ENCODE measurements around the gene ABRACL. TPM values are rescaled to one million over a fixed set of nuclear protein-coding genes. Genes with fewer than 3 reads are reported as not detected.

The ABRACL gene
- total RNA-seq, 2 donors from 2014 or later, result 46.0 to 64.4 TPM

DNA sequence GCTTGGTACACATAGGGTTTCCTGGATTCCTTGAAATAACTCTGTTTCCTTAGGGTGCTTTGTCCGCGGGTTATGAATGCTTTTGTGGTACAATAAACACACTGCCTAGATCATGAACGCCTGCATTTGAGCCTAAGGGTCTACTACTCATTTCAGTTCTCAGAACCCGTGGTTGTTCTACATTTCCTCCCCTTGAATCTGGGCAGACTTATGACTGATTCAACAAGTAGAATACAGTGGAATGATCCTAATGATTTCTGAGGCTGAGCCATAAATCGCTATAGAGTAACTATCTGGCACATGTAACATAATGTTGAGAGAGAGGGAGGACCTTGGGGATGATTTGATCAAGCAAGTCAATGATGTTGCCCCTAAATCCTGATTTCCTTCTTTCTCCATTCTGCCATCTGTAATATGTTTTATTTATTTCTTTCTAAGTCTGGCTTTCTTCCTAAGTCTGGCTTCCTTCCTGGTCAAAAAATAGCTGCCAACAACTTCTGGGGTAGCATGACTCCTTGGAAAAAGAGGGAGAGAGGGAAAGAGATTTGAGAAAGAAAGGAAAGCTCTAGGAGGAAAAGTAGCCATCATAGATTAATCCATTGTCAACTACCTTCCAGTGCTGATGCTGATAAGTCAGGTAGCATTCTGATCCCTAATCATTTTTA, 23.0 kb downstream of the ABRACL start:
- Mint-ChIP-seq H3K36me3 (ENCODE audit: low read depth) (no peaks in the 10 kb centered on the region), H3K27me3 (no peaks in the 10 kb centered on the region), H3K4me1 (no peaks in the 10 kb centered on the region), H3K27ac (no peak overlapping the region), H3K4me3 (no peak overlapping the region)
- H3K9me3 ChIP-seq (ENCODE audit: control insufficient read depth, low read length, poor library complexity, severe bottlenecking), result no peaks in the 10 kb centered on the region
- no peak for DNase-seq
- ATAC-seq, result no peak

DNA sequence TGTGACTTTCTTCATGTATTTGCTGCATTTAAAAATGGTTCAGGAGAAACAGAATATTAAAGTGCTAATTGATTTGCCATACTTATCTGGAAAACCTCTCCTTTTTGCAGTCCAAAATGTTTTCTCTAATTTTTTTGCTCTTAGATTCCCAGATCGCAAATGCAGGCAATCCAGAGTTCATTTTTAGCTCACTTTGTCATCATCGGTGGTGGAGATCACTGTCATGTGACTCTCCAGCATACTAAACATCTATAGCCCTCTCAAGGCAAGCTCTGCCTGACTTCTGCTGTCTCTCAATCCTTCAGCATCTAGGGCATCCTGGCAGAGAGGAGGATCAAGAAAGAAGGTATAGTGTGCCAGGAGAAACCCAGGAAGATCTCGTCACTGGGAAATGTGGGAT, 24.8 kb downstream of the ABRACL start:
- no peak overlapping the region for H3K27ac Mint-ChIP-seq
- no peaks in the 10 kb centered on the region for H3K9me3 ChIP-seq (ENCODE audit: control insufficient read depth, low read length, poor library complexity, severe bottlenecking)
- DNase-seq (no peak), ATAC-seq (no peak)
- H3K36me3 Mint-ChIP-seq (ENCODE audit: low read depth), result no peaks in the 10 kb centered on the region
- no peak overlapping the region for H3K4me3 Mint-ChIP-seq
- H3K27me3 Mint-ChIP-seq, result no peaks in the 10 kb centered on the region
- no peaks in the 10 kb centered on the region for H3K4me1 Mint-ChIP-seq

DNA sequence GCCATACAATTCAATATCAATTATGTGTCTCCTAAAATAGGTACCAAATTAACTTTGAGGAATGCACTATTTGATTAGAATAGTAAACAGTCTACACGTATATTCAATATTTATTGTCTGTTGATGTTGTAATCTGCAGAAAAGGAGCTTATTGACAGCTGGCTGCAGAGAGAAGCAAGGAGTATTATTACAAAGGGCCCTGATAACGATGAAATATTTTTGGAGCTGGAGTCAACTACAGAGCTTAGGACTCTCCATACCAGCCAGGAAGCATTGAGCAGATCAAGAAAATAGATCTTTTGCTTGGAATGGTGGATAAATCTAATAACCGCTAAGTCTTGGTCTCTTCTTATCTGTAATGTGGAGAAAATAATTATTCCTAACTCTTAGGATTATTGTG, 25.5 kb downstream of the ABRACL start:
- no peak for DNase-seq
- Mint-ChIP-seq H3K36me3 (ENCODE audit: low read depth) (no peaks in the 10 kb centered on the region), H3K4me3 (no peak overlapping the region), H3K27ac (no peak overlapping the region), H3K27me3 (no peaks in the 10 kb centered on the region), H3K4me1 (no peaks in the 10 kb centered on the region)
- H3K9me3 ChIP-seq (ENCODE audit: control insufficient read depth, low read length, poor library complexity, severe bottlenecking), result no peaks in the 10 kb centered on the region
- ATAC-seq, result no peak

GRCh38 chr6:139055709-139056108, 27.2 kb downstream of the ABRACL start:
- Mint-ChIP-seq H3K36me3 (ENCODE audit: low read depth) (no peaks in the 10 kb centered on the region), H3K4me3 (no peak overlapping the region), H3K27ac (no peak overlapping the region), H3K4me1 (peaks cover 4% of the 10 kb centered on the region), H3K27me3 (peaks cover 9% of the 10 kb centered on the region)
- ATAC-seq (no peak), DNase-seq (no peak)
- no peaks in the 10 kb centered on the region for H3K9me3 ChIP-seq (ENCODE audit: control insufficient read depth, low read length, poor library complexity, severe bottlenecking)

GRCh38 chr6:139058029-139058428, 29.5 kb downstream of the ABRACL start:
- Mint-ChIP-seq H3K4me1 (peaks cover 4% of the 10 kb centered on the region), H3K36me3 (ENCODE audit: low read depth) (no peaks in the 10 kb centered on the region), H3K4me3 (no peak overlapping the region), H3K27me3 (peaks cover 9% of the 10 kb centered on the region), H3K27ac (no peak overlapping the region)
- no peaks in the 10 kb centered on the region for H3K9me3 ChIP-seq (ENCODE audit: control insufficient read depth, low read length, poor library complexity, severe bottlenecking)
- DNase-seq (no peak), ATAC-seq (no peak)

- H3K27ac Mint-ChIP-seq, result no peak overlapping the region
- H3K9me3 ChIP-seq (ENCODE audit: control insufficient read depth, low read length, poor library complexity, severe bottlenecking), result no peaks in the 10 kb centered on the region
- no peak for DNase-seq
- H3K27me3 Mint-ChIP-seq, result peaks cover 9% of the 10 kb centered on the region
- no peaks in the 10 kb centered on the region for H3K36me3 Mint-ChIP-seq (ENCODE audit: low read depth)
- H3K4me3 Mint-ChIP-seq, result no peak overlapping the region
- H3K4me1 Mint-ChIP-seq, result peaks cover 4% of the 10 kb centered on the region
- ATAC-seq, result no peak
Observed at GRCh38 chr6:139060332-139060731, 31.8 kb downstream of the ABRACL start.

GRCh38 chr6:139062932-139063646, 34.5 kb downstream of the ABRACL start:
- no peak overlapping the region for H3K4me3 Mint-ChIP-seq
- DNase-seq (no peak), ATAC-seq (no peak)
- H3K27me3 Mint-ChIP-seq, result peaks cover 9% of the 10 kb centered on the region
- no peak overlapping the region for H3K27ac Mint-ChIP-seq
- no peaks in the 10 kb centered on the region for H3K9me3 ChIP-seq (ENCODE audit: control insufficient read depth, low read length, poor library complexity, severe bottlenecking)
- no peaks in the 10 kb centered on the region for H3K36me3 Mint-ChIP-seq (ENCODE audit: low read depth)
- H3K4me1 Mint-ChIP-seq, result peaks cover 11% of the 10 kb centered on the region

- DNase-seq (no peak), ATAC-seq (no peak)
- Mint-ChIP-seq H3K4me1 (peaks cover 11% of the 10 kb centered on the region), H3K4me3 (no peak overlapping the region), H3K27ac (no peak overlapping the region), H3K27me3 (peaks cover 4% of the 10 kb centered on the region), H3K36me3 (ENCODE audit: low read depth) (no peaks in the 10 kb centered on the region)
- H3K9me3 ChIP-seq (ENCODE audit: control insufficient read depth, low read length, poor library complexity, severe bottlenecking), result no peaks in the 10 kb centered on the region
Observed at GRCh38 chr6:139064981-139065665, 36.6 kb downstream of the ABRACL start.

DNA sequence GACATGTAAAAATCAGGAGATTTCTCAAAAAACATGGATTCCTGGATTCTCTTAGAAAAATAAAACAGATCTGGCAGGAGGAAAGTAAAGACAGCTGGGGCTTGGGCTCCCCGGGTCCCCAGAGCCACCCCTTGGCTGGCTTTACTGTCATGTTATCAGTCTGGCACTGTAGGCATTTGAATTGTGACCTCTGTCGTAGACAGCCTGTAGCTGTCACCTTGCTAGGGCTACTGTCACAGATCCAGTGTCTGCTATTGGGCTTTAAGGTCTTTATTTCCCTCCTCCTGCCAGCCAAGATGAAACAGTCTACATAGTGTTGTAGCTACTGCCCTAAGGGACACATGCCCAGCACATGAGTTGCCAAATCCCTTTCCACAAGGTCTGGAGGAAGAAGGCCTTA, 37.5 kb downstream of the ABRACL start:
- Mint-ChIP-seq H3K4me3 (no peak overlapping the region), H3K27me3 (no peaks in the 10 kb centered on the region), H3K4me1 (peaks cover 7% of the 10 kb centered on the region), H3K27ac (no peak overlapping the region), H3K36me3 (ENCODE audit: low read depth) (no peaks in the 10 kb centered on the region)
- DNase-seq (no peak), ATAC-seq (no peak)
- no peaks in the 10 kb centered on the region for H3K9me3 ChIP-seq (ENCODE audit: control insufficient read depth, low read length, poor library complexity, severe bottlenecking)

DNA sequence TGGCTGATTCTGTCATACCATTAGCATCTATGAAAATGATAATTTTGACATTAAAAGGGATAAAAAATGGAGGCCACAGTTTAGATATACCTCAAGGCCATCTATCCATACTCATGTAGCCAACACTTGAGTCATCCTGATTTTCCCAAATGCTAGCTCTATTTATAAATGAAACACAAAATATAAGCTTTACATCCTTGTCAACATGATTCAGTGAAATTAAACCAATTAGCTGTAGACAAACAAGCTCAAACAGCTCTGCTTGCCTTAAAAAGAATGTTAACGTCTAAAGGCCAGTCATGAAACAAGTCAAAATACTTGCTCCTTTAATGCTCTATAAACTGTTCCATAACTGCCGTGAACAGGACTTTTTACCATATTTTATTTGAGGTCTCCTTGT, 40.3 kb downstream of the ABRACL start:
- Mint-ChIP-seq H3K4me1 (peaks cover 7% of the 10 kb centered on the region), H3K36me3 (ENCODE audit: low read depth) (no peaks in the 10 kb centered on the region), H3K4me3 (no peak overlapping the region), H3K27ac (no peak overlapping the region), H3K27me3 (no peaks in the 10 kb centered on the region)
- DNase-seq (no peak), ATAC-seq (no peak)
- no peaks in the 10 kb centered on the region for H3K9me3 ChIP-seq (ENCODE audit: control insufficient read depth, low read length, poor library complexity, severe bottlenecking)

DNA sequence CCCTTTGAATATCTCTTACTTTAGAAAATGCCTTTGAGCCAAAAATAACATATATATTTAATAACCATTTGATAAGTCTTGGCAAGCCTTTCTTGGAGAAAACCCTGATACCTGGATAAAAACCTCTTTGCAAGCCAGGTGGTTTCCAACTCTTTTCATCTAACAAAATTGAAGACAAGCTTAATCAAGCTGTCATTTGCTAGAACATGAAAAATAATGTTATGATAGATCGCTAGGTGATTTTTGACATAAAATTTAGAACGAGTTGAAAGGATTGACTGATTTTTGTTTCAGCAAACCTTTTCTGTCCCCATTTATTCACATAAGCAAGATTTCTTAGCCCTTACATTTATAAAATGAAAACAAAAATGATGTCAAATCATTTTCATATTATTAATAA, 44.6 kb downstream of the ABRACL start:
- DNase-seq (no peak), ATAC-seq (no peak)
- H3K27ac Mint-ChIP-seq, result no peak overlapping the region
- no peaks in the 10 kb centered on the region for H3K27me3 Mint-ChIP-seq
- H3K36me3 Mint-ChIP-seq (ENCODE audit: low read depth), result no peaks in the 10 kb centered on the region
- no peaks in the 10 kb centered on the region for H3K9me3 ChIP-seq (ENCODE audit: control insufficient read depth, low read length, poor library complexity, severe bottlenecking)
- H3K4me3 Mint-ChIP-seq, result no peak overlapping the region
- H3K4me1 Mint-ChIP-seq, result peaks cover 1% of the 10 kb centered on the region

DNA sequence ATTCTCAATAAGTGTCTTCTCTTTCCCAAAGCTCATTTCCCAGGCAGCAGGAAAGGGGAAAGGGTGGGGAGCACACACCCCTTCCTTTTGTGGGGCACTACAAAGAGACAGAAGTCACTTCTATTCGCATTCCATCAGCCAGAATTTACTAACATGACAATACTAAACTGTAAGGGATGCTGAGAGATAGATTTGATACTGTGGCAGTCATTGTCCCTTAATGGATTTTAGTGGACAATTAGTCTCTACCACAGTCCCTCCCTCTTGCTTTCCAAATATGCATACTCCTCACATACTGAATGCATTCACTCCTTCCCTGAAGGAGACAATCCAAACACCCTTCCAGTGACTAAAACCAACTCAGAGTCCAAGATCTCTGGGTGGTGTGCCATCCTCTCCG, 50.5 kb downstream of the ABRACL start:
- DNase-seq (no peak), ATAC-seq (no peak)
- Mint-ChIP-seq H3K4me1 (peaks cover 5% of the 10 kb centered on the region), H3K27me3 (no peaks in the 10 kb centered on the region), H3K27ac (no peak overlapping the region), H3K4me3 (no peak overlapping the region), H3K36me3 (ENCODE audit: low read depth) (no peaks in the 10 kb centered on the region)
- no peaks in the 10 kb centered on the region for H3K9me3 ChIP-seq (ENCODE audit: control insufficient read depth, low read length, poor library complexity, severe bottlenecking)

- peaks cover 5% of the 10 kb centered on the region for H3K4me1 Mint-ChIP-seq
- no peak overlapping the region for H3K4me3 Mint-ChIP-seq
- H3K9me3 ChIP-seq (ENCODE audit: control insufficient read depth, low read length, poor library complexity, severe bottlenecking), result no peaks in the 10 kb centered on the region
- DNase-seq (no peak), ATAC-seq (no peak)
- H3K27me3 Mint-ChIP-seq, result no peaks in the 10 kb centered on the region
- no peaks in the 10 kb centered on the region for H3K36me3 Mint-ChIP-seq (ENCODE audit: low read depth)
- H3K27ac Mint-ChIP-seq, result no peak overlapping the region
Observed at GRCh38 chr6:139080255-139080920, 51.8 kb downstream of the ABRACL start.
